Activated naive CD4-positive, alpha-beta T cell treated with anti-CD3 and anti-CD28 coated beads, Interleukin-2, amount 50 U/mL, for 16 hours (primary cell): ENCODE data around the gene TP63.

ENCODE experiments used
- DNase-seq: peaks from one replicate; pipeline ENCODE4 v3.0.0-alpha.2; 2020

The TP63 gene

GRCh38 chr3:189944285-189945145, 313.3 kb downstream of the TP63 start:
- no peak for DNase-seq

GRCh38 chr3:189945935-189946709, 314.9 kb downstream of the TP63 start:
- DNase-seq = no peak
